OCI-LY7 (cell line): ENCODE data around the gene MACROD2.

ENCODE experiments used
- EZH2phosphoT487 ChIP-seq: fragments of 200-600 bp; sonication (generic); IDR thresholded peaks from 2 replicates; pipeline ENCODE4 v1.6.1; 2018; ENCODE audit warnings: low read depth, borderline replicate concordance, mild to moderate bottlenecking, mixed run types, antibody characterized with exemption, low read length, moderate library complexity, mixed read lengths
- TF ChIP-seq, protein P1 (sequence below): fragments of 200-600 bp; sonication (generic); conservative IDR thresholded peaks from 2 replicates; pipeline ENCODE4 v1.5.1; 2014; ENCODE audit warnings: mild to moderate bottlenecking, antibody characterized with exemption, low read length, moderate library complexity, mixed read lengths

DNA sequence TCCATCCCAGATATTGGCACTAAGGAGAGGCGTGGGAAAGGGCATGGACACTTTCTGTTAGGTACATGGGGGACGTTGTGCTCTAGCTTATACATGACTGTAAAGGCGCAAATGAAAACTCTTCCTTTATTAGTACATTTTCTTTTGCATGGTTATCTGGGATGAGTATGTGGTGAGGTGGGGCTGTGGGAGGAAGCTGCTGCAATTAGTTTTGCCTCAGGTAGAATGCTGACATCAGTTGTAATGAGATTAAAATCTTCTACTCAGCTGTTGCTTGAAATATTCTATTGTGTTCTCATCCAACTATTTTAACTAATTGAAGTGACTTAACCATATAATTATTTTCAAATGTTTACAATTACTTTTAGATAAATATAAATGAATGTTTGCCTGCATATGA is 560.4 kb downstream of the MACROD2 start:
- TF ChIP-seq, protein P1, sequence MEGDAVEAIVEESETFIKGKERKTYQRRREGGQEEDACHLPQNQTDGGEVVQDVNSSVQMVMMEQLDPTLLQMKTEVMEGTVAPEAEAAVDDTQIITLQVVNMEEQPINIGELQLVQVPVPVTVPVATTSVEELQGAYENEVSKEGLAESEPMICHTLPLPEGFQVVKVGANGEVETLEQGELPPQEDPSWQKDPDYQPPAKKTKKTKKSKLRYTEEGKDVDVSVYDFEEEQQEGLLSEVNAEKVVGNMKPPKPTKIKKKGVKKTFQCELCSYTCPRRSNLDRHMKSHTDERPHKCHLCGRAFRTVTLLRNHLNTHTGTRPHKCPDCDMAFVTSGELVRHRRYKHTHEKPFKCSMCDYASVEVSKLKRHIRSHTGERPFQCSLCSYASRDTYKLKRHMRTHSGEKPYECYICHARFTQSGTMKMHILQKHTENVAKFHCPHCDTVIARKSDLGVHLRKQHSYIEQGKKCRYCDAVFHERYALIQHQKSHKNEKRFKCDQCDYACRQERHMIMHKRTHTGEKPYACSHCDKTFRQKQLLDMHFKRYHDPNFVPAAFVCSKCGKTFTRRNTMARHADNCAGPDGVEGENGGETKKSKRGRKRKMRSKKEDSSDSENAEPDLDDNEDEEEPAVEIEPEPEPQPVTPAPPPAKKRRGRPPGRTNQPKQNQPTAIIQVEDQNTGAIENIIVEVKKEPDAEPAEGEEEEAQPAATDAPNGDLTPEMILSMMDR = no peak
- TF ChIP-seq EZH2phosphoT487 = no peak
